Spleen (tissue), 7 donors: Measurements from ENCODE around the gene SMIM1.

Source experiments
- POLR2A ChIP-seq, 3 donors: fragments of 450-650 bp; IDR thresholded peaks; one replicate each; pipeline ENCODE4 v1.5.1; 2017; ENCODE audit warnings: antibody characterized with exemption in 3 of 3, mild to moderate bottlenecking in 1 of 3
- TF ChIP-seq, protein P1 (sequence below), 11 experiments: fragments of 200-600 bp in 7 of 11; fragments of 450-650 bp in 4 of 11; sonication (generic) in 4 of 11; IDR thresholded peaks in 8 of 11; conservative IDR thresholded peaks in 3 of 11; 1 replicate in 7 of 11; 2 replicates in 4 of 11; pipeline versions ENCODE4 v1.4.0 to v1.8.0; 2016 to 2021; ENCODE audit warnings: antibody characterized with exemption in 11 of 11, inconsistent platforms in 4 of 11, mild to moderate bottlenecking in 1 of 11
- donor health status: DM: no; HTN: no; CAD: no; lungs with moderate emphysema.
- donor health status: DM: no; HTN: no; CAD: no.
- donor health status: DM: no; HTN: no; CAD: no.

GRCh38 chr1:3785456-3786157, 13.1 kb downstream of the SMIM1 start:
- TF ChIP-seq, protein P1, sequence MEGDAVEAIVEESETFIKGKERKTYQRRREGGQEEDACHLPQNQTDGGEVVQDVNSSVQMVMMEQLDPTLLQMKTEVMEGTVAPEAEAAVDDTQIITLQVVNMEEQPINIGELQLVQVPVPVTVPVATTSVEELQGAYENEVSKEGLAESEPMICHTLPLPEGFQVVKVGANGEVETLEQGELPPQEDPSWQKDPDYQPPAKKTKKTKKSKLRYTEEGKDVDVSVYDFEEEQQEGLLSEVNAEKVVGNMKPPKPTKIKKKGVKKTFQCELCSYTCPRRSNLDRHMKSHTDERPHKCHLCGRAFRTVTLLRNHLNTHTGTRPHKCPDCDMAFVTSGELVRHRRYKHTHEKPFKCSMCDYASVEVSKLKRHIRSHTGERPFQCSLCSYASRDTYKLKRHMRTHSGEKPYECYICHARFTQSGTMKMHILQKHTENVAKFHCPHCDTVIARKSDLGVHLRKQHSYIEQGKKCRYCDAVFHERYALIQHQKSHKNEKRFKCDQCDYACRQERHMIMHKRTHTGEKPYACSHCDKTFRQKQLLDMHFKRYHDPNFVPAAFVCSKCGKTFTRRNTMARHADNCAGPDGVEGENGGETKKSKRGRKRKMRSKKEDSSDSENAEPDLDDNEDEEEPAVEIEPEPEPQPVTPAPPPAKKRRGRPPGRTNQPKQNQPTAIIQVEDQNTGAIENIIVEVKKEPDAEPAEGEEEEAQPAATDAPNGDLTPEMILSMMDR (IDR thresholded peaks at IDR 0.05 in 8 of 11, conservative IDR thresholded peaks at IDR 0.05 in 3 of 11) = peak in 3 of 11 experiments; percentile 19 to 28 (median 20)
- TF ChIP-seq POLR2A (IDR thresholded peaks at IDR 0.05) = no peak
